GM18873 (cell line): ENCODE data around the gene GRIK3.

ENCODE experiments used
- ATAC-seq: cut with Tn5 transposase; IDR thresholded peaks from one replicate; pipeline ENCODE4 v1.9.1; 2021; ENCODE audit warnings: mild to moderate bottlenecking, moderate library complexity, moderate number of reproducible peaks; ENCODE audit not compliant: unreplicated experiment, low FRiP score

The GRIK3 gene

GRCh38 chr1:36984026-36984425, 50.3 kb downstream of the GRIK3 start:
- no peak for ATAC-seq

- no peak for ATAC-seq
Observed at GRCh38 chr1:36982709-36983108, 51.6 kb downstream of the GRIK3 start.

GRCh38 chr1:36981771-36982622, 52.3 kb downstream of the GRIK3 start:
- no peak for ATAC-seq

- ATAC-seq, result no peak
Observed at GRCh38 chr1:36981126-36981525, 53.2 kb downstream of the GRIK3 start.

- ATAC-seq, result no peak
Observed at GRCh38 chr1:36977731-36978406, 56.4 kb downstream of the GRIK3 start.

- ATAC-seq, result no peak
Observed at GRCh38 chr1:36975642-36976041, 58.7 kb downstream of the GRIK3 start.

GRCh38 chr1:36973056-36973455, 61.3 kb downstream of the GRIK3 start:
- no peak for ATAC-seq

- no peak for ATAC-seq
Observed at GRCh38 chr1:36971852-36972618, 62.3 kb downstream of the GRIK3 start.

- ATAC-seq, result no peak
Observed at GRCh38 chr1:36968730-36969129, 65.6 kb downstream of the GRIK3 start.

GRCh38 chr1:36966242-36966641, 68.1 kb downstream of the GRIK3 start:
- no peak for ATAC-seq

- no peak for ATAC-seq
Observed at GRCh38 chr1:36965275-36966159, 68.8 kb downstream of the GRIK3 start.

- no peak for ATAC-seq
Observed at GRCh38 chr1:36964830-36965229, 69.5 kb downstream of the GRIK3 start.

GRCh38 chr1:36963006-36963405, 71.3 kb downstream of the GRIK3 start:
- ATAC-seq, result no peak

GRCh38 chr1:36961062-36961615, 73.2 kb downstream of the GRIK3 start:
- no peak for ATAC-seq

GRCh38 chr1:36956570-36956969, 77.7 kb downstream of the GRIK3 start:
- ATAC-seq, result no peak

- ATAC-seq, result no peak
Observed at GRCh38 chr1:36955016-36955415, 79.3 kb downstream of the GRIK3 start.

GRCh38 chr1:36953061-36953460, 81.3 kb downstream of the GRIK3 start:
- no peak for ATAC-seq

GRCh38 chr1:36951761-36952160, 82.6 kb downstream of the GRIK3 start:
- no peak for ATAC-seq

GRCh38 chr1:36951292-36951750, 83.0 kb downstream of the GRIK3 start:
- ATAC-seq, result no peak
